AG20443 (cell line): Measurements from ENCODE around the gene THOC6.
A peak's percentile ranks its signal among the peaks of the same experiment; 100 is the strongest.
"Not testable (repeated sequence)": the region's sequence is repeated elsewhere in the genome, so short reads cannot be mapped to it uniquely, and the experiment has no call there.

Experiments
- DNase-seq: peaks from one replicate; pipeline ENCODE4 v3.0.0; 2012; ENCODE audit warnings: low spot score, mixed read lengths

Gene THOC6

GRCh38 chr16:3072148-3072547 lies 48.3 kb downstream of the THOC6 start:
- not testable (repeated sequence) for DNase-seq

GRCh38 chr16:3072576-3073263 lies 48.9 kb downstream of the THOC6 start:
- not testable (repeated sequence) for DNase-seq

- DNase-seq = no peak
Measured at GRCh38 chr16:3073448-3073847, 49.6 kb downstream of the THOC6 start.

DNA sequence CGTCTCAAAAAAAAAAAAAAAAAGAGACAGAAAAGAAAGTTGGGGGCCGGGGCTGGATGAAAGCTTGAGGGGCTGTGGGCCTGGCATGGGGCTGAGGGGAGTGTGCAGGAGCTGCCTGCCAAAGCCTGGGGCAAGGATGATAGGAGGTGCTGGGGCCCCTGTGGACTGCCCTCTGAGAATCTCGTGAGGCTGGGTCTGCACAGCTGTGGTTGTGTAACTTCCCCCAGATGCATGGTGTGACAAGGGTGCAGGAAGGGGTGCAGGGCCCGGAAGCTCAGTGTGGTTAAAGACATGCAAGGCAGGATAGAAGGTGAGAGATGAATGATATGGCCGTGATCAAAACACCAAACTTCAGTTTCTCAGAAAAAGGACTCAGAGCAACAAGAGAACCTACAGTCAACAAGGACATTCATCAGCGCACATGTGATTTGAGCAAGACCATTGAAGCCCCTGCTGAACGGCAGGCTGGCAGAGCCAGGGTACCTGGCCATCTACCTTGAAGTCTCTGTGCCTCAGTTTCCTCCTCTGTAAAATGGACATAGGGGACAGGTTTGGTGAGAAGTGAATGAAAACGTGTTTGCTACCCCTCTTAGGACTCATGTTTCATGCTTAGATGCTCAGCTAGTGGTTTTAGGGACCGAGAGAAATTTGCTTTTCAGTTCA lies 51.2 kb downstream of the THOC6 start:
- DNase-seq = peak; percentile 3

DNA sequence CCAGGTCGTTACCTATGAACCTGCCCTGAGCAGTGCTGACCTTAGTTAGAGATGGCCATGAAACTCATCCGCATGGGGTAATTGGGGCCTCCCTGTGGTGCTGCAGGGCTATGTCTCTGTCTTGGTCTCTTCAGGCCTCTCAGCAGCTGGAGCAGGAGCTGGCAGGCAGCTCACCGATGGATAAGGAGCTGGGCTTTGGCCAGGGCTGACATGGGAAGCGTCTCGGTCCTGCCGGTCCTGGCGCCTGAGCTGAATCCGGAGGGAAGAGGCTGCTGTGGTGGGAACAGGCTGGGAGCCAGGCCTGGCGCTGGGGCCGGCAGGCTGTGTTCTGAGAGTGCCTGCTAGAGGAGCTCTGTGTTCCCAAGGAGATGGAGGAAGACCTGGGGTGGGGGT lies 51.7 kb downstream of the THOC6 start:
- peak; percentile 27 for DNase-seq

- not testable (repeated sequence) for DNase-seq
Measured at GRCh38 chr16:3075946-3076345, 52.1 kb downstream of the THOC6 start.

DNA sequence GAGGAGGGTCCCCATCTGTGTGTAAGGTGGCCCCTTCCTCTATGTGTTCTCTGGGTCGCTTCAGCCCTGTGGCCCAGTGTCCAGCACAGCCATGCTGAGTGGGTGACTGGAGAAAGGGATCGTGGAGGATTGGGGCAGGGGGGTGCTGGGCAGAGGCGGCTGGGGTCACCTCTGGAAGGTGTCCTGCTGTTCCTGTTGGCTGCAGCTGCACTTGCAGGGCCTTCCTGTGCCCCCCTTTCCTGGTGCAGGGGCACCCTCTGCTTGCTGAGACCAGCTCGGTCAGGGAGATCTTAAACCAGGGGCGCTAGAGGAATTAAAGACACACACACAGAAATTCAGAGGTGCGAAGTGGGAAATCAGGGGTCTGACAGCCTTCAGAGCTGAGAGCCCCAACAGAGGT lies 52.7 kb downstream of the THOC6 start:
- DNase-seq = no peak
